Endometrial microvascular endothelial cells (primary cell): ENCODE measurements around the gene ZCCHC14. TPM values are rescaled to one million over a fixed set of nuclear protein-coding genes. Genes with fewer than 3 reads are reported as not detected.
"Not testable (repeated sequence)": the region's sequence is repeated elsewhere in the genome, so short reads cannot be mapped to it uniquely, and the experiment has no call there.

Source experiments
- in situ Hi-C: cut with HindIII; loops from 2 replicates; pipeline ENCODE4 v1.10.0; 2017; ENCODE audit warnings: low sequenced_read_pairs, low pct_unique_long_range_greater_than_20kb; ENCODE audit errors: inconsistent ontology term
- total RNA-seq: library from RNA; depleted of rRNA; stranded (reverse); fragments of >200 nt; gene quantifications from one replicate; pipeline ENCODE4 v1.2.3, GENCODE V29; 2015; ENCODE audit errors: inconsistent ontology term

Gene ZCCHC14
- total RNA-seq, 1 donor from 2014 or later = 3.7 TPM

- in situ Hi-C loops = no loop called here
Observed at GRCh38 chr16:87486282-87486681, 6.5 kb downstream of the ZCCHC14 start.

GRCh38 chr16:87485792-87486191 is 7.0 kb downstream of the ZCCHC14 start:
- in situ Hi-C loops = not testable (repeated sequence)

GRCh38 chr16:87484487-87485331 is 8.1 kb downstream of the ZCCHC14 start:
- in situ Hi-C loops = no loop called here

- in situ Hi-C loops = no loop called here
Observed at GRCh38 chr16:87483481-87483880, 9.3 kb downstream of the ZCCHC14 start.

GRCh38 chr16:87482670-87483069 is 10.2 kb downstream of the ZCCHC14 start:
- in situ Hi-C loops = not testable (repeated sequence)

GRCh38 chr16:87482266-87482665 is 10.6 kb downstream of the ZCCHC14 start:
- in situ Hi-C loops = no loop called here

GRCh38 chr16:87481711-87482110 is 11.1 kb downstream of the ZCCHC14 start:
- in situ Hi-C loops = not testable (repeated sequence)

- in situ Hi-C loops = not testable (repeated sequence)
Observed at GRCh38 chr16:87477209-87477981, 15.4 kb downstream of the ZCCHC14 start.

- in situ Hi-C loops = no loop called here
Observed at GRCh38 chr16:87474566-87474996, 18.2 kb downstream of the ZCCHC14 start.

- in situ Hi-C loops = no loop called here
Observed at GRCh38 chr16:87474017-87474416, 18.8 kb downstream of the ZCCHC14 start.

- in situ Hi-C loops = no loop called here
Observed at GRCh38 chr16:87472935-87473334, 19.9 kb downstream of the ZCCHC14 start.

GRCh38 chr16:87472142-87472778 is 20.6 kb downstream of the ZCCHC14 start:
- in situ Hi-C loops = no loop called here

GRCh38 chr16:87471278-87472141 is 21.3 kb downstream of the ZCCHC14 start:
- in situ Hi-C loops = no loop called here

- in situ Hi-C loops = no loop called here
Observed at GRCh38 chr16:87470332-87470731, 22.5 kb downstream of the ZCCHC14 start.

GRCh38 chr16:87469169-87469568 is 23.7 kb downstream of the ZCCHC14 start:
- in situ Hi-C loops = no loop called here

- in situ Hi-C loops = no loop called here
Observed at GRCh38 chr16:87468550-87468949, 24.3 kb downstream of the ZCCHC14 start.

GRCh38 chr16:87466975-87467501 is 25.8 kb downstream of the ZCCHC14 start:
- in situ Hi-C loops = no loop called here

- in situ Hi-C loops = no loop called here
Observed at GRCh38 chr16:87465879-87466278, 26.9 kb downstream of the ZCCHC14 start.
